HepG2 (cell line): ENCODE measurements around the gene LRRC27. TPM values are rescaled to one million over a fixed set of nuclear protein-coding genes. Genes with fewer than 3 reads are reported as not detected.
A peak's percentile ranks its signal among the peaks of the same experiment; 100 is the strongest.

Experiments
- AGO2 ChIP-seq: fragments of 200-400 bp; formaldehyde crosslinking; optimal IDR thresholded peaks from 2 replicates; pipeline ENCODE3; 2017; ENCODE audit warnings: mild to moderate bottlenecking, low read depth, low read length, moderate library complexity
- FOXP4 ChIP-seq: sonication (generic); formaldehyde crosslinking; IDR thresholded peaks from 2 replicates; pipeline ENCODE4 v1.4.0; 2020; ENCODE audit warnings: missing genetic modification reagents
- HMGXB4 ChIP-seq, 2 experiments: sonication (generic) in 1 of 2; formaldehyde crosslinking in 1 of 2; IDR thresholded peaks; 2 replicates each; pipeline versions ENCODE4 v1.4.0 to v1.6.1; 2018 to 2020; ENCODE audit warnings: missing genetic modification reagents in 2 of 2, borderline replicate concordance in 1 of 2, low read depth in 1 of 2, mild to moderate bottlenecking in 1 of 2, missing biosample characterization in 1 of 2
- HNRNPH1 ChIP-seq: fragments of 200-400 bp; formaldehyde crosslinking; optimal IDR thresholded peaks from 2 replicates; pipeline ENCODE3; 2017; ENCODE audit warnings: mild to moderate bottlenecking, low read depth, low read length
- ISX ChIP-seq: sonication (generic); formaldehyde crosslinking; conservative IDR thresholded peaks from 2 replicates; pipeline ENCODE4 v1.5.0; 2020; ENCODE audit warnings: missing genetic modification reagents
- KLF16 ChIP-seq, 2 experiments: sonication (generic) in 1 of 2; formaldehyde crosslinking in 1 of 2; IDR thresholded peaks; 2 replicates each; pipeline versions ENCODE4 v1.6.1 to v1.8.0; 2016 to 2023; ENCODE audit warnings: missing genetic modification reagents in 2 of 2, missing compliant biosample characterization in 1 of 2
- NONO ChIP-seq, 2 experiments: fragments of 450-650 bp in 1 of 2; sonication (generic) in 1 of 2; formaldehyde crosslinking in 1 of 2; IDR thresholded peaks in 1 of 2; conservative IDR thresholded peaks in 1 of 2; 2 replicates each; pipeline versions ENCODE4 v1.6.1 to v1.8.0; 2017 to 2022; ENCODE audit warnings: mild to moderate bottlenecking in 1 of 2, missing genetic modification reagents in 1 of 2, moderate library complexity in 1 of 2
- RFXAP ChIP-seq: sonication (generic); formaldehyde crosslinking; IDR thresholded peaks from 2 replicates; pipeline ENCODE4 v1.4.0; 2020; ENCODE audit warnings: missing genetic modification reagents, borderline replicate concordance
- U2AF2 ChIP-seq: fragments of 200-400 bp; formaldehyde crosslinking; IDR thresholded peaks from 2 replicates; pipeline ENCODE4 v1.6.1; 2017; ENCODE audit warnings: low read depth, mild to moderate bottlenecking, low read length
- ZFP37 ChIP-seq: sonication (generic); formaldehyde crosslinking; IDR thresholded peaks from 2 replicates; pipeline ENCODE4 v1.4.0; 2020; ENCODE audit warnings: missing genetic modification reagents, borderline replicate concordance
- ZNF605 ChIP-seq: sonication (generic); formaldehyde crosslinking; IDR thresholded peaks from 2 replicates; pipeline ENCODE4 v1.8.0; 2022; ENCODE audit warnings: mild to moderate bottlenecking, missing genetic modification reagents
- ZNF629 ChIP-seq: sonication (generic); formaldehyde crosslinking; conservative IDR thresholded peaks from 2 replicates; pipeline ENCODE4 v1.5.0; 2020; ENCODE audit warnings: missing genetic modification reagents
- polyA plus RNA-seq, 8 experiments: library from polyadenylated mRNA; depleted of rRNA in 3 of 8; stranded (reverse) in 7 of 8; unstranded in 1 of 8; fragments of >200 nt; fragmentation: Illumina TruSeq in 4 of 8; extraction: Trizol in 4 of 8; gene quantifications; 2 replicates each; pipeline versions ENCODE4 v1.2.1 to v1.2.3, GENCODE V29; 2011 to 2016; ENCODE audit warnings: low read depth in 4 of 8, missing spikeins in 1 of 8, mixed read lengths in 1 of 8; ENCODE audit not compliant: insufficient read depth in 1 of 8
- total RNA-seq, 5 experiments: library from RNA; depleted of rRNA; stranded (reverse); fragments of >200 nt; fragmentation: Illumina TruSeq; extraction: Trizol; gene quantifications; 2 replicates each; pipeline ENCODE4 v1.2.3, GENCODE V29; 2016; ENCODE audit warnings: low read depth in 1 of 5
- TF ChIP-seq, protein P1 (sequence below): sonication (generic); formaldehyde crosslinking; IDR thresholded peaks from 2 replicates; pipeline ENCODE4 v1.5.0; 2020; ENCODE audit warnings: mild to moderate bottlenecking, missing genetic modification reagents, borderline replicate concordance
- TF ChIP-seq, protein P2 (sequence below): sonication (generic); formaldehyde crosslinking; IDR thresholded peaks from 2 replicates; pipeline ENCODE4 v1.8.0; 2022; ENCODE audit warnings: mild to moderate bottlenecking, missing genetic modification reagents, moderate library complexity

LRRC27 gene
- total and polyA plus RNA-seq, 2 of the 13 experiments (the other 11 are each of a cell fraction or from before 2014, with no cell fraction given): 4.2 to 4.6 TPM

GRCh38 chr10:132395704-132396493, 63.9 kb downstream of the LRRC27 start (continued):
- TF ChIP-seq, protein P1, sequence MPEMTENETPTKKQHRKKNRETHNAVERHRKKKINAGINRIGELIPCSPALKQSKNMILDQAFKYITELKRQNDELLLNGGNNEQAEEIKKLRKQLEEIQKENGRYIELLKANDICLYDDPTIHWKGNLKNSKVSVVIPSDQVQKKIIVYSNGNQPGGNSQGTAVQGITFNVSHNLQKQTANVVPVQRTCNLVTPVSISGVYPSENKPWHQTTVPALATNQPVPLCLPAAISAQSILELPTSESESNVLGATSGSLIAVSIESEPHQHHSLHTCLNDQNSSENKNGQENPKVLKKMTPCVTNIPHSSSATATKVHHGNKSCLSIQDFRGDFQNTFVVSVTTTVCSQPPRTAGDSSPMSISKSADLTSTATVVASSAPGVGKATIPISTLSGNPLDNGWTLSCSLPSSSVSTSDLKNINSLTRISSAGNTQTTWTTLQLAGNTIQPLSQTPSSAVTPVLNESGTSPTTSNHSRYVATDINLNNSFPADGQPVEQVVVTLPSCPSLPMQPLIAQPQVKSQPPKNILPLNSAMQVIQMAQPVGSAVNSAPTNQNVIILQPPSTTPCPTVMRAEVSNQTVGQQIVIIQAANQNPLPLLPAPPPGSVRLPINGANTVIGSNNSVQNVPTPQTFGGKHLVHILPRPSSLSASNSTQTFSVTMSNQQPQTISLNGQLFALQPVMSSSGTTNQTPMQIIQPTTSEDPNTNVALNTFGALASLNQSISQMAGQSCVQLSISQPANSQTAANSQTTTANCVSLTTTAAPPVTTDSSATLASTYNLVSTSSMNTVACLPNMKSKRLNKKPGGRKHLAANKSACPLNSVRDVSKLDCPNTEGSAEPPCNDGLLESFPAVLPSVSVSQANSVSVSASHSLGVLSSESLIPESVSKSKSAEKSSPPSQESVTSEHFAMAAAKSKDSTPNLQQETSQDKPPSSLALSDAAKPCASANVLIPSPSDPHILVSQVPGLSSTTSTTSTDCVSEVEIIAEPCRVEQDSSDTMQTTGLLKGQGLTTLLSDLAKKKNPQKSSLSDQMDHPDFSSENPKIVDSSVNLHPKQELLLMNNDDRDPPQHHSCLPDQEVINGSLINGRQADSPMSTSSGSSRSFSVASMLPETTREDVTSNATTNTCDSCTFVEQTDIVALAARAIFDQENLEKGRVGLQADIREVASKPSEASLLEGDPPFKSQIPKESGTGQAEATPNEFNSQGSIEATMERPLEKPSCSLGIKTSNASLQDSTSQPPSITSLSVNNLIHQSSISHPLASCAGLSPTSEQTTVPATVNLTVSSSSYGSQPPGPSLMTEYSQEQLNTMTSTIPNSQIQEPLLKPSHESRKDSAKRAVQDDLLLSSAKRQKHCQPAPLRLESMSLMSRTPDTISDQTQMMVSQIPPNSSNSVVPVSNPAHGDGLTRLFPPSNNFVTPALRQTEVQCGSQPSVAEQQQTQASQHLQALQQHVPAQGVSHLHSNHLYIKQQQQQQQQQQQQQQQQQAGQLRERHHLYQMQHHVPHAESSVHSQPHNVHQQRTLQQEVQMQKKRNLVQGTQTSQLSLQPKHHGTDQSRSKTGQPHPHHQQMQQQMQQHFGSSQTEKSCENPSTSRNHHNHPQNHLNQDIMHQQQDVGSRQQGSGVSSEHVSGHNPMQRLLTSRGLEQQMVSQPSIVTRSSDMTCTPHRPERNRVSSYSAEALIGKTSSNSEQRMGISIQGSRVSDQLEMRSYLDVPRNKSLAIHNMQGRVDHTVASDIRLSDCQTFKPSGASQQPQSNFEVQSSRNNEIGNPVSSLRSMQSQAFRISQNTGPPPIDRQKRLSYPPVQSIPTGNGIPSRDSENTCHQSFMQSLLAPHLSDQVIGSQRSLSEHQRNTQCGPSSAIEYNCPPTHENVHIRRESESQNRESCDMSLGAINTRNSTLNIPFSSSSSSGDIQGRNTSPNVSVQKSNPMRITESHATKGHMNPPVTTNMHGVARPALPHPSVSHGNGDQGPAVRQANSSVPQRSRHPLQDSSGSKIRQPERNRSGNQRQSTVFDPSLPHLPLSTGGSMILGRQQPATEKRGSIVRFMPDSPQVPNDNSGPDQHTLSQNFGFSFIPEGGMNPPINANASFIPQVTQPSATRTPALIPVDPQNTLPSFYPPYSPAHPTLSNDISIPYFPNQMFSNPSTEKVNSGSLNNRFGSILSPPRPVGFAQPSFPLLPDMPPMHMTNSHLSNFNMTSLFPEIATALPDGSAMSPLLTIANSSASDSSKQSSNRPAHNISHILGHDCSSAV (CRISPR knock-in tag): no peak
- TF ChIP-seq ISX (CRISPR knock-in tag) (no peak), HMGXB4 (CRISPR knock-in tag; IDR thresholded peaks at IDR 0.05; ENCODE audit: borderline replicate concordance in 1 of 2, low read depth in 1 of 2) (peak in 1 of 2 experiments; percentile 79; a peak in 2 of 4 replicates), ZNF629 (CRISPR knock-in tag) (no peak), FOXP4 (CRISPR knock-in tag) (no peak), KLF16 (CRISPR knock-in tag; IDR thresholded peaks at IDR 0.05) (peak in 1 of 2 experiments; percentile 69; a peak in 1 of 4 replicates), ZFP37 (CRISPR knock-in tag) (no peak), RFXAP (0 out of 2 replicates have a peak, but pooled peaks have one; percentile 37), AGO2 (peak; percentile 15), U2AF2 (no peak), HNRNPH1 (no peak), NONO (IDR thresholded peaks at IDR 0.05) (no peak), NONO (CRISPR knock-in tag; conservative IDR thresholded peaks at IDR 0.05) (0 out of 2 replicates have a peak, but pooled peaks have one; percentile 28), ZNF605 (no peak)
- TF ChIP-seq, protein P2, sequence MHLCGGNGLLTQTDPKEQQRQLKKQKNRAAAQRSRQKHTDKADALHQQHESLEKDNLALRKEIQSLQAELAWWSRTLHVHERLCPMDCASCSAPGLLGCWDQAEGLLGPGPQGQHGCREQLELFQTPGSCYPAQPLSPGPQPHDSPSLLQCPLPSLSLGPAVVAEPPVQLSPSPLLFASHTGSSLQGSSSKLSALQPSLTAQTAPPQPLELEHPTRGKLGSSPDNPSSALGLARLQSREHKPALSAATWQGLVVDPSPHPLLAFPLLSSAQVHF (CRISPR knock-in tag): no peak
